GM15510 (cell line): Measurements from ENCODE around the gene HYOU1.
A peak's percentile ranks its signal among the peaks of the same experiment; 100 is the strongest.

Experiments
- POLR2A ChIP-seq: IDR thresholded peaks from 3 replicates; pipeline ENCODE4 v1.6.1; 2011; ENCODE audit warnings: borderline replicate concordance; ENCODE audit not compliant: insufficient read length; ENCODE audit errors: extremely low read depth

The HYOU1 gene

GRCh38 chr11:119015054-119015611 is 41.9 kb downstream of the HYOU1 start:
- no peak for TF ChIP-seq POLR2A

- TF ChIP-seq POLR2A: no peak
These were observed 42.6 kb downstream of the HYOU1 start for GRCh38 chr11:119014209-119014924.

GRCh38 chr11:119012629-119013170 is 44.3 kb downstream of the HYOU1 start:
- TF ChIP-seq POLR2A: no peak

GRCh38 chr11:119011476-119012053 is 45.4 kb downstream of the HYOU1 start:
- no peak for TF ChIP-seq POLR2A

GRCh38 chr11:119006656-119007055 is 50.3 kb downstream of the HYOU1 start:
- no peak for TF ChIP-seq POLR2A

GRCh38 chr11:119000906-119001305 is 56.1 kb downstream of the HYOU1 start:
- TF ChIP-seq POLR2A: no peak

- no peak for TF ChIP-seq POLR2A
These were observed 58.2 kb downstream of the HYOU1 start for GRCh38 chr11:118998822-118999221.

GRCh38 chr11:118998388-118998717 is 58.7 kb downstream of the HYOU1 start:
- TF ChIP-seq POLR2A: no peak

- TF ChIP-seq POLR2A: peak; percentile 93
These were observed 59.2 kb downstream of the HYOU1 start, which contains the start of gene CENATAC for GRCh38 chr11:118997627-118998387. Gene CENATAC, plus strand, starts transcription at chr11:118998138. Its CDS starts 60 bp downstream, at chr11:118998198.

GRCh38 chr11:118996926-118997626 is 59.9 kb downstream of the HYOU1 start:
- no peak for TF ChIP-seq POLR2A
